Stomach (tissue), 9 donors: ENCODE measurements around the gene MACROD1. TPM values are rescaled to one million over a fixed set of nuclear protein-coding genes. Genes with fewer than 3 reads are reported as not detected.
A peak's percentile ranks its signal among the peaks of the same experiment; 100 is the strongest.

Experiments
- DNase-seq, 2 donors: peaks; one replicate each; pipeline versions ENCODE4 v3.0.0 to v3.0.0-alpha.2; 2013 to 2019
- H3K27ac ChIP-seq, 5 donors: fragments of 200-600 bp in 4 of 5; sonication (generic) in 4 of 5; one replicate each; pipeline ENCODE4 v1.5.1; 2013 to 2019; ENCODE audit warnings: mild to moderate bottlenecking in 1 of 5, moderate library complexity in 1 of 5
- H3K27me3 ChIP-seq, 3 donors: fragments of 200-600 bp; sonication (generic); one replicate each; pipeline ENCODE4 v1.5.1; 2017 to 2019; ENCODE audit warnings: mixed run types in 1 of 3
- H3K36me3 ChIP-seq, 4 donors: fragments of 200-600 bp; sonication (generic); 1 replicate in 3 of 4; 2 replicates in 1 of 4; pipeline ENCODE4 v1.5.1; 2016 to 2019
- H3K4me1 ChIP-seq, 4 donors: fragments of 200-600 bp; sonication (generic); one replicate each; pipeline ENCODE4 v1.5.1; 2016 to 2019
- H3K4me3 ChIP-seq, 4 donors: fragments of 200-600 bp; sonication (generic) in 3 of 4; one replicate each; pipeline ENCODE4 v1.5.1; 2016 to 2019; ENCODE audit warnings: mild to moderate bottlenecking in 1 of 4
- H3K9me3 ChIP-seq, 4 donors: fragments of 200-600 bp; sonication (generic); one replicate each; pipeline ENCODE4 v1.5.1; 2016 to 2019
- EP300 ChIP-seq: sonication (generic); formaldehyde crosslinking; IDR thresholded peaks from one replicate; pipeline ENCODE4 v1.6.1; 2017; ENCODE audit warnings: antibody characterized with exemption
- POLR2A ChIP-seq, 4 donors: fragments of 450-650 bp; IDR thresholded peaks; one replicate each; pipeline ENCODE4 v1.6.1; 2016; ENCODE audit warnings: antibody characterized with exemption in 4 of 4, control low read depth in 2 of 4, mild to moderate bottlenecking in 1 of 4, moderate library complexity in 1 of 4
- POLR2AphosphoS5 ChIP-seq, 3 donors: sonication (generic); formaldehyde crosslinking; IDR thresholded peaks; one replicate each; pipeline ENCODE4 v1.6.1; 2016; ENCODE audit warnings: antibody characterized with exemption in 3 of 3
- WGBS, 5 donors: extraction: QIAGEN DNeasy Blood & Tissue Kit in 3 of 5; methylation state at CpG; one replicate each; pipeline versions ENCODE4 v1.1.5 to v1.1.7; 2013 to 2018; 5-methylcytosine and 5-hydroxymethylcytosine counted together
- intact Hi-C: fragments of 100-400 bp; cut with DNase I; formaldehyde crosslinking; loops from one replicate; pipeline ENCODE4 v1.15.1; 2023; ENCODE audit warnings: low total_unique reads
- polyA plus RNA-seq, 3 donors: library from polyadenylated mRNA; stranded (reverse); fragments of 200-250 nt; gene quantifications; one replicate each; pipeline ENCODE4 v1.2.3, GENCODE V29; 2013
- total RNA-seq, 5 donors: library from RNA; depleted of rRNA; stranded (reverse); fragments of >200 nt; gene quantifications; one replicate each; pipeline versions ENCODE4 v1.1.0 to v1.2.3, GENCODE V29; 2014 to 2016
- TF ChIP-seq, protein P1 (sequence below), 7 experiments: fragments of 450-650 bp in 4 of 7; fragments of 200-600 bp in 3 of 7; sonication (generic) in 3 of 7; IDR thresholded peaks; one replicate each; pipeline ENCODE4 v1.5.1; 2016 to 2019; ENCODE audit warnings: antibody characterized with exemption in 7 of 7, control low read depth in 2 of 7, mild to moderate bottlenecking in 1 of 7
- donor health status: healthy with polysubstance abuse.
- donor health status: Bipolar disorder and iron deficiency.
- donor health status: healthy.

MACROD1 gene
- total and polyA plus RNA-seq, 8 donors: 18.0 to 283 (median 47.4) TPM

DNA sequence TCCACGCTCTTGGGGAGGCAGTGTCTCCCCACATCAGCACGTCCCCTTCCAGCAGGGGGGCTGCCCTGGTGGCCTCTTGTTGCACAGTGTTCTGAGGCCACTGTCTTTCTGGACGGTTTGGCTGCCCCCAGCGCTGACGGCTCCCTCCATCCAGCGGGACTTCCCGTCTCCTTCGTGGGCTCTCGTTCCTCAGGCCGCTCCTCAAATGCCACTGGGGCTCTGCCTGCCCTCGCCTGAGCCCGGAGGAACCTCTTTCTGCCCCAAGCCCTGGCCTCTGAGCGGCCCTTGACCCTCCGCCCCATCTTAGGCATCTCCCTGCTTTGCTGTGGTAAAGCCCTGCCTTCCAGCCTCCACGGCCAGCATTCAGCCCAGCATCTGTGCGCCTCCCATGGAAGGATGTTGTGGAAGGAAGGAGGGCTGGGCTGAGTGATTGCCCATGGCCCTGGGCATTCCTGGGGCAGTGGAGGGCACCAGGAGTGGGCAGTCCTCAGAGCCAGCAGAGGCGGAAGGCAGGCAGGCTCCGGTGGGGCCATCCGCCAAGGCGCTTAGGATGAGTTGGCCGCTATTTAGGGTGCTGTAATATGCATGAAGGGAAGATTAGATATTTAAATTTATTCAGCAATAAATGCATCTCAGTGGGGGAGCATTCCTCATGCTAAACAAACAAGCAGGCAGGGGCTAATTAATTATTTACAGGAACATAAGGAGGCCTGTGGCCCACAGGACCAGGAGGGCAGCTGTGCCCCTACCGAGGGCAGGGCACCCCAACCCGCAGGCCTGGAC is 161.9 kb downstream of the MACROD1 start:
- peaks cover 37 to 55% (median 42%) of the 10 kb centered on the region in 4 donors for H3K4me1 ChIP-seq
- no peak overlapping the region for H3K27ac ChIP-seq
- intact Hi-C loops: no loop called here
- H3K27me3 ChIP-seq: peaks cover 0 to 55% (median 0%) of the 10 kb centered on the region in 3 donors
- WGBS, 5 donors: 63 to 76% (median 73%) methylated on average over 14 to 23 of the region's 23 CpGs
- H3K36me3 ChIP-seq: no peaks in the 10 kb centered on the region
- TF ChIP-seq EP300 (no peak), POLR2AphosphoS5 (IDR thresholded peaks at IDR 0.05) (no peak), POLR2A (IDR thresholded peaks at IDR 0.05) (no peak)
- TF ChIP-seq, protein P1, sequence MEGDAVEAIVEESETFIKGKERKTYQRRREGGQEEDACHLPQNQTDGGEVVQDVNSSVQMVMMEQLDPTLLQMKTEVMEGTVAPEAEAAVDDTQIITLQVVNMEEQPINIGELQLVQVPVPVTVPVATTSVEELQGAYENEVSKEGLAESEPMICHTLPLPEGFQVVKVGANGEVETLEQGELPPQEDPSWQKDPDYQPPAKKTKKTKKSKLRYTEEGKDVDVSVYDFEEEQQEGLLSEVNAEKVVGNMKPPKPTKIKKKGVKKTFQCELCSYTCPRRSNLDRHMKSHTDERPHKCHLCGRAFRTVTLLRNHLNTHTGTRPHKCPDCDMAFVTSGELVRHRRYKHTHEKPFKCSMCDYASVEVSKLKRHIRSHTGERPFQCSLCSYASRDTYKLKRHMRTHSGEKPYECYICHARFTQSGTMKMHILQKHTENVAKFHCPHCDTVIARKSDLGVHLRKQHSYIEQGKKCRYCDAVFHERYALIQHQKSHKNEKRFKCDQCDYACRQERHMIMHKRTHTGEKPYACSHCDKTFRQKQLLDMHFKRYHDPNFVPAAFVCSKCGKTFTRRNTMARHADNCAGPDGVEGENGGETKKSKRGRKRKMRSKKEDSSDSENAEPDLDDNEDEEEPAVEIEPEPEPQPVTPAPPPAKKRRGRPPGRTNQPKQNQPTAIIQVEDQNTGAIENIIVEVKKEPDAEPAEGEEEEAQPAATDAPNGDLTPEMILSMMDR (IDR thresholded peaks at IDR 0.05): no peak
- no peak overlapping the region for H3K4me3 ChIP-seq
- DNase-seq: no peak
- no peaks in the 10 kb centered on the region for H3K9me3 ChIP-seq

DNA sequence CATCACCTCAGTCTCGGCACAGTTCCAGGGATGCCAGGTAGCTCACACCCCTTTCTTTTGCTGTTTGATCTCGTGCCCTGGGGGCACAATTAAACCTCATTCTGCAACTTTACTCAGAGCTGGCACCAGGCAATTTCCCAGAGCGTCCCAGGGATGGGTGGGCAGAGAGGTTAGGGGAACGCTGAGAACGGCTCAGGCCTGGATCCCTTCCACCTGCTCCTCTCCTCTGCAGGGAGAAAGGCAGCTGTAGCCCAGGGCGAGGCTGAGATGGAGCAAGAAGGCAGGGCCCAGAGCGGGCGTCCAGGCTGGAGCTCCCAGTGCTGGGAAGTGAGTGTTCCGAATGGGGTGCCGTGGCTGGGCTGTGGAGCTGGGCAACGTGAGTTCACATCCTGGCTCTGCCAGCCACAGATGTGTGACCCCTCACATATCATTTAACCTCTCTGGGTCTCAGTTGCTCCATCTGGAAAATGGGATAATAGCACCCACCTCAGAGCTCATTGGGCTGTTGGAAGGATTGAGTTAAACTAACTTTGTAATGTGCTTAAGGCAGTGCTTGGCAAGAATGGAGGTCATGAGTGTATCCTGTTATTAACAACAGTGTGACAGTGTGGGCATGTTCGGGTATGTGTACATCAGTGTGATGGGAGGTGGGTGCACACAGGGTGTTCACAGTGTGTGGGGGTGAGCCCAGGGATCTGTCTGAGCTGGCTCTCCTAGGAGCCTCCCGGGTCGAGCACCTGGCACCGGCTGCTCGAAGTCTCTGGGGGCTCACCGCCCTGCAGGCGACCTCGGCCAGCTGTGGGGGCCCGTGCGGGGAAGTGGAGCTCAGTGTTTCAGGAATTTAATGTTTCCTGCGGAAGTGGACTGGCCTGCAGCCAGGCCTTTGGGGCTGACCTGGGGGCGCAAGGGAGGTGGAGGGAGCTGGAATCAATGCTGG is 164.2 kb downstream of the MACROD1 start:
- intact Hi-C loops: loop anchor here (2.0 kb wide), 1 partner anchor 147 kb away; no protein-coding TSS in a partner anchor
- H3K4me3 ChIP-seq: no peak overlapping the region
- peak in 1 of 2 donors; percentile 78 for DNase-seq
- no peaks in the 10 kb centered on the region for H3K9me3 ChIP-seq
- no peak for TF ChIP-seq POLR2AphosphoS5 (IDR thresholded peaks at IDR 0.05)
- TF ChIP-seq, protein P1 (IDR thresholded peaks at IDR 0.05): no peak
- TF ChIP-seq EP300: no peak
- no peak for TF ChIP-seq POLR2A (IDR thresholded peaks at IDR 0.05)
- H3K4me1 ChIP-seq: peaks cover 29 to 46% (median 33%) of the 10 kb centered on the region in 4 donors
- H3K27ac ChIP-seq: no peak overlapping the region
- H3K36me3 ChIP-seq: peaks cover 17 to 22% (median 20%) of the 10 kb centered on the region in 4 donors
- H3K27me3 ChIP-seq: peaks cover 0 to 40% (median 0%) of the 10 kb centered on the region in 3 donors
- WGBS, 5 donors: 67 to 80% (median 71%) methylated on average over 20 to 23 of the region's 23 CpGs

DNA sequence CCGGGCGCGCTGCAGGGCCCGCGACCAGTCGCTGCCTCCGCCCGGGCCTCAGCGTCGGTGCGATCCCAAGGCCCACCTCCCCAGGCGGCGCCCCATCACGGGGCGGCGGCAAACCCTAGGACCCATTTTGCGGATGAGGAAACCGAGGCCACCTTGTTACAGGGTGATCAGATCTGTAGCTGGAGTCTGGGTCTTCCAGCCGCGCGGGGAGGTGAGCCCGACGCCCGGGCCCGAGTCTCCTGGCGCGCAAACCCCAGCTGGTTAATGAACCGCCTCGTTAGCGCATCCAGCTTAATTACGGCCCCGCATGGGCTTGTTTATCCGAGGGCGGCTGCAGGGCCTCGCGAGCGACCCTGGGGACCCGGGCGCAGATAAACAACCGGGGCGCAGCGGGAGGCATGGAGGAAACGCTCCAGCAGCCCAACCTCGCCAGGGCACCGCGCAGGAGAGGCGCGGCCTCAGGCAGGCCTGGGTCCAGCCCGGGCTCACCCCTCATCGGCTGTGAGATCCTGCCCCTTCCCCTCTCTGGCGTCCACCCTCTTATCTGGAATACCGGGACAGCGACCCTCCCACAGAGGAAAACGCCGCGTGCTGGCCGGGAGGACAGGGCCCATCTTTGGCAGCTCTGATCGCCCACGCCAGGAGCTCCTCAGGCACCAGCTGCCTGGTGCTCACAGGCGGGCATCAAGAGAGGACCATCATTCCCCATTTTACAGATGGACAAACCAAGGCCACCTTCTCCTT is 165.0 kb downstream of the MACROD1 start:
- Histone ChIP-seq H3K9me3 (no peaks in the 10 kb centered on the region), H3K36me3 (peaks cover 25 to 30% (median 29%) of the 10 kb centered on the region in 4 donors), H3K27me3 (peaks cover 0 to 33% (median 0%) of the 10 kb centered on the region in 3 donors), H3K27ac (peak overlapping the region in 1 of 5 donors; percentile 16), H3K4me3 (peak overlapping the region; percentile 19 to 48 (median 40)), H3K4me1 (peaks cover 29 to 43% (median 32%) of the 10 kb centered on the region in 4 donors)
- no peak for DNase-seq
- TF ChIP-seq EP300: no peak
- TF ChIP-seq, protein P1 (IDR thresholded peaks at IDR 0.05): peak in 2 of 7 experiments; percentile 10 to 19
- intact Hi-C loops: loop anchor here (2.0 kb wide), 1 partner anchor 148 kb away; no protein-coding TSS in a partner anchor
- 24 to 34% (median 27%) methylated on average over 31 to 60 of the region's 60 CpGs for WGBS, 5 donors
